Measurements from ENCODE around the gene FBXW11.

- TF ChIP-seq CTCF (IDR thresholded peaks at IDR 0.05) (peak; percentile 61), ZFX (IDR thresholded peaks at IDR 0.05; ENCODE audit: borderline replicate concordance) (no peak)
Measured at GRCh38 chr5:172002310-172002709, 4.1 kb downstream of the FBXW11 start.
